HG03066 (cell line): Measurements from ENCODE around the gene GABRG2.
"Not testable (repeated sequence)": the region's sequence is repeated elsewhere in the genome, so short reads cannot be mapped to it uniquely, and the experiment has no call there.

Experiments
- ATAC-seq: cut with Tn5 transposase; IDR thresholded peaks from one replicate; pipeline ENCODE4 v1.9.1; 2021; ENCODE audit warnings: low read depth; ENCODE audit not compliant: unreplicated experiment

The GABRG2 gene

DNA sequence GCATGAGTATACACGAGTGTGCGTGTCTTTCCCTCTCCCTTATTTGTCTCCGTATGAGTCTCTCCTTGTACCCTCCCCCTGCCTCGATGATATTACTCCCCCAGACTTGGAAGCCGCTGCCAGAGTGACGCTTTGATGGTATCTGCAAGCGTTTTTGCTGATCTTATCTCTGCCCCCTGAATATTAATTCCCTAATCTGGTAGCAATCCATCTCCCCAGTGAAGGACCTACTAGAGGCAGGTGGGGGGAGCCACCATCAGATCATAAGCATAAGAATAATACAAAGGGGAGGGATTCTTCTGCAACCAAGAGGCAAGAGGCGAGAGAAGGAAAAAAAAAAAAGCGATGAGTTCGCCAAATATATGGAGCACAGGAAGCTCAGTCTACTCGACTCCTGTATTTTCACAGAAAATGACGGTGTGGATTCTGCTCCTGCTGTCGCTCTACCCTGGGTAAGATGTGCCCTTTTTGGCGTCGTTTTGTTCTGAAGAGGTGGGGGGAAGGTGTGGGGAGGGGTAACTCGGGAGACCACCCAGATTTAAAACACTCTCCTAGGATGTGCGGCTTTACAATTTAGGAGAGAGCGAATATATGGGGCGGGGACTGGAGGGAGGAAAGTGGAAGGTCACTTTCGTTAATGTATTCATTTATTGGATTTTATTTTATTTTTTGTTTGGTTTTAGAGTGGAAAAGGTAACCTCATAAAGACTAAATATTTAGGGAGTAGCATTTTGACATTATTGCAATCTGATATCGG, at the start of gene GABRG2:
TSS of gene GABRG2 (plus strand) at position 119 of the 757 bp plus-strand sequence. CDS start at position 346, 227 bp downstream.
- no peak for ATAC-seq

DNA sequence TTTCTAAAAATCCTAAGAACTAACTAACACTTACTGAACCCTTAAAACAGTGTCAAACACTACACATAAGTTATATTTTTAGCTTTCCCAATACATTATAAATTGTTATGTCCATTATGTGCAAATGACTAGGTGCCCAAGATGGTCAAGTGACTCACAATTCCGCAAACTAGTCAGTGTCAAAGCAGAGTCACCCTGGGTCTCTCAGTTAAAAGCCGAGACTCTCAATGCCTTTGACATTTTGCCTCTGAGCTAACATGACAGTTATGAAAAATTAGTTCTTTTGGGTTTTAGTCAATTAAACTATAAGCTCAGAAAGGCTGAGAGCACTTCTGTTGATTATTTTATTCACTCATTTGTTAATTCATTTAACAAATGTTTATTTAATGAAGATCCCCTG, 42.3 kb upstream of the GABRG2 start:
- no peak for ATAC-seq

DNA sequence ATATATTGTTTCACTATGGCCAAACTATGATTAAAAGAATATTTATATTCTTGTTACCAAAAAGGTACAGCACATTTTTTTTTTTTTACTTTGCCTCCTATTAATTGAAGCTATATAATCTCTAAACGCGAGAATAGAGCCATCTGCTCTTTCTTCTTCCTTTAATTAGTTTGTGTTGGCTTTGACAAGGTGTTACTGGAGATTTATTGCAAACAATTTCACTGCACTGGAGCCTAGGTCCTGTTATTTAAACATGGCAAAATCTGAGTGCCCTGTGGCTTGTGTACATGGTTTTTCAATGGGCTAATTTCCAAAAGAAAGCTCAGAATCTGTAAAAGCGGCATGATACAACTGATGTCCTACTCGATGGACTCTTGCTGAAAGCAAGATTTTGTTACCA, 40.8 kb upstream of the GABRG2 start:
- no peak for ATAC-seq

DNA sequence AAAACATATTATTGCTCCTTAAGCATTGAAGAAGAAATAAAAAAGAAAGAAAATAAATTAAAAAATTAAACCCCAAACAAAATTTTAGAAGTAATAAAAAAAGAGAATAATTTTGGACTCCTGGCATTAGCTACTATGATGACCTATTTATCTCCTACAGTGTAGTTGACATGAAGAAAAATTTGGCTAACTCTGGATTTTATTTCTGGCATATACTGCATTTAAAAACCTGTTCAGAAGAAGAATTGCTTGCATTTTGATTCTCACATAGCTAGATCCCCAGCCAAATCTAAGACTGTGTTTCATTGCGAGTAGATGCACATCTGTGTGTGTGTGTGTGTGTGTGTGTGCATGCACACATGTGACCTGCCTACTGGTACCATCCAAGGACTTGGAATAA, 30.1 kb upstream of the GABRG2 start:
- ATAC-seq = no peak

DNA sequence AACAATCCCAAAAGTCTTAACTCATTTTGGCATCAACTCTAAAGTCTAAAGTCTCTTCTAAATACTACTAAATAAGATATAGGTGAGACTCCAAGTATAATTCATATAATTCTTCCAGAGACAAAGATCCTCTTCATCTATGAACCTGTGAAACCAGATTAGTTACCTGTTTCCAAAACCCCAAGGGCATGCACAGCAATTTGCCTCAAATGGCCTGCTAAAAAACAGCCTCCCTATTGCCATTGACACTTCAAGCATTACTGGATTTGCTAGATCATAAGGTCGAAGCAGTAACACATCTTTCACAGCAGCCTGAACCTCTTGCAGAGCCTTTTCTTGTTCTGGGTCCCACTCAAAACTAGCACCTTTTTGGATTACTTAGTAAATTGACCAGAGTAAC, 20.3 kb upstream of the GABRG2 start:
- no peak for ATAC-seq

DNA sequence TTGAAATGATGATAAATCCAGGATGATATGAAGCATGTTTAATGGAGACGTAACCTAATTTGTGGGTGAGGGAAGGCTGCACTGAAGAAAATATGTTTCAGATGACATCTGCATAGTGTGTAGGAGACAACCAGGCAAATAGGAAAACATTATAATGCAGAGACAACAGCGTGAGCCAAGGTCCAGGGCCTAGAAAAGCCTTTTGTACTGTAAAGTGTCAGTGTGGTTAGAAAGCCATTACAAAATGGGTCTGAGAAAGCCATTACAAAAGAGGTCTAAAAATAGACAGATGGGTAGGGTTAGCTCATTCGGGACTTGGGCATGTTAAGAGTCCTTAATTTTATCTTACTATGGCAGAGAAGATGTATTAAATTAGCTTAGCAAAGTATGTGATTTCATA, 14.9 kb upstream of the GABRG2 start:
- no peak for ATAC-seq

DNA sequence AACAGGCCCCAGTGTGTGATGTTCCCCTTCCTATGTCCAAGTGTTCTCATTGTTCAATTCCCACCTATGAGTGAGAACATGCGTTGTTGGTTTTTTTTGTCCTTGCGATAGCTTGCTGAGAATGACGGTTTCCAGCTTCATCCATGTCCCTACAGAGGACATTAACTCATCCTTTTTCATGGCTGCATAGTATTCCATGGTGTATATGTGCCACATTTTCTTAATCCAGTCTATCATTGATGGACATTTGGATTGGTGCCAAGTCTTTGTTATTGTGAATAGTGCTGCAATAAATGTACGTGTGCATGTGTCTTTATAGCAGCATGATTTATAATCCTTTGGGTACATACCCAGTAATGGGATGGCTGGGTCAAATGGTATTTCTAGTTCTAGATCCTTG, 12.5 kb upstream of the GABRG2 start:
- ATAC-seq = not testable (repeated sequence)

DNA sequence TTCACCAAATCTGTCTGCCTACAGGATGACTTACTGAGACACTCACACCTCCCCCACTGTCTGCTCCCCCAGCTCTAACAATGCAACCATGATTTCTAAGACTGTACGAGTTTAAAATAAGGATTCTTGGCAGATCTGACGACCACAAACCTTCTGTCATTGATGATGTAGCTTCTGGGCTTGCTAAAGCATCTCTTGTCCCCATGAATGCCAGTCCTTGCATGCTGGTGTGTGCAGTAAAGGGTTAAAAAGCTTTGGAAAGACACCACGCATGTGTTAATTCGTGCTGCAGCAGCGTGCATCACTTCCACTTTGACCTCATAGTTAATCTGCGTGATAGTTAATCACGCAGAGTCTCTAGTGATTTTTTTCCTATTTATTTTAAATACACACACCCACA, 411 bp upstream of the GABRG2 start:
- no peak for ATAC-seq

DNA sequence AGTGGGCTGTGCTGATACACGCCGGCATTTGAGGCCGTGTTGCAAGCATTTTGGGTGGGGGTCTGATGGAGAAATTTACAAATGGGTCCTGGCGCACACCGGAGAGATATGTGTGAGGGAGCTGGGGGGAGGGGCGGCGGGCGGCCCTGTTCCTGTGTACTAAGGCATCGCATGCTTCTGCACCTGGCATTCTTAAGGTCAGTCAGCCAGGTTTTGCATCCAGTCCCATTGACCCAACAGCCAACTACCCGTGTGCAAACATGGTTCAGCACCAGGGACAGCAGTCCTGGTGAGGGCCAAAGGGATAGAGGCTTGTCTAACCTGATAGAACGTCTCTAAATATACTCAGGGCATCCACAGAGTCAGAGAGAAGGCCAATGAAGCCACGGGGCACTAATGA, 839 bp downstream of the GABRG2 start:
- ATAC-seq = no peak

DNA sequence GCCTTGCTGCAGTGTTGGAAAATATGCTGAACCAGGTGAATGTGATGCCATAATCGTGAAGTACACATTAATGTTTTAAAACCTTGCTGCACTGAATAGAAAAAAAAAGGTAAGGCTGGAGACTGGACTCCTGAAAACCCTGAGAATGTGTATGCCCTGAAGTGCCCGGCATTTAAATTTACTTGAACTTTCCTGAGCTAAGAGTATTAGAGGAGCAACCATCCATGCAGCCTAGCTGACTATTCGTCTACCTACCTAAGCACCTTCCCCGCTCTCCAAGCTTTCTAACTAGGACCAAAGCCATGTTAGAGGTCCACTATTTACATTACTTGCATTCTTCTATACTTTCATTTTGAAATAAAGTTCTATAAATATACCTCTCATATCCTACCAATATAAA, 1.4 kb downstream of the GABRG2 start:
- no peak for ATAC-seq

DNA sequence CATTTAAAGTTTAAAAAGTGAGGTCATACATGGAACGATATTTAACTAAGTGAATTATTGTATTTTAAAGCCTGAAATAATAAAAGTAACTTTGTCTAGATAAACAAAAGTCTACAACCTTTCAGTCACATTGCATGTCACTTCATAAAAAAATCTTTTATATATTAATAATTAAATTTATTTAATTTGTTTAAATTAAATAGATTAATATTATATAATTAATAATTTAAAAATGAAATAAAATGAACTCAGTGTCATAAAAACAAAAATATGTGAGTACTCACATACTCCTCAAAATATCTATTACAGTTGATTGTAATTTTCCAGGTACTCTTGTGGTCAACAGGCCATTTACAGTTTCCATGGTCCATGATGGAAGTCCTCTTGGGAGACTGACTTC, 11.2 kb downstream of the GABRG2 start:
- ATAC-seq = no peak

DNA sequence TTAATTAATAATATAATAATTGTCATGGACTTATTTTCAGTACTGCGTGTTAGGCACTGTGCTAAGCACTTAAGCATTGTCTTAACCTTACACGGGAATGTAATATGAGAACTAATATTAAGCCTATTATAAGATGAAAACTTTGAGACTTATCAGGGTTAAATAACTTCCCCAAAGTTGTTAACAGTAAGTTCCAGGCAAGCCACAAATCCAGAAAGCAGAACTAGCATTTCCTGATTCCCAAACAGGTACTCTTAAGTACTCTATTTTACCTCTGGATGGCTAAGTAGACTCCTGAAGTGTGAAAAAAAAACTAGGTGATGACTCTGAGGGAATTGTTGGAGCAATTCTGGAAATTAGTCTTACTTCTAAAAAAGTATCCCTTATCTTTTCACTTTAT, 23.8 kb downstream of the GABRG2 start:
- ATAC-seq = no peak

DNA sequence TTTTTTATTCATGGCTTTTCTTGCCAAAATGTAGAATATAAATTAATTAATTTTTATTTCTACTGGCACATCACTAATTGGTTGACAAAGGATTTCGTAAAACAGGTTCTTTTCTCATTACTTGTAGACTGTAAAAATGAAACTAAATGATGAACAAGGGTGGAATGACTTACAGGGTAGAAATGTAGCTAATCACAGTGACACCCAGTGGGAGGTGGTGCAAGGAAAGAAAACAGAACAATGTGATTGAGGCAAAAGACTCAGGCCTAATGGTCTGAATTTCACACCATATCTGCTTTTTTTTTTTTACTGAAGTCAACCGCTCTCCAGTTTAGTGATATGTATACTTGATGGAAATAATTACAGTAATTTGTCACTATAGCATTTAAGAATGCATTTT, 28.9 kb downstream of the GABRG2 start:
- ATAC-seq = no peak

DNA sequence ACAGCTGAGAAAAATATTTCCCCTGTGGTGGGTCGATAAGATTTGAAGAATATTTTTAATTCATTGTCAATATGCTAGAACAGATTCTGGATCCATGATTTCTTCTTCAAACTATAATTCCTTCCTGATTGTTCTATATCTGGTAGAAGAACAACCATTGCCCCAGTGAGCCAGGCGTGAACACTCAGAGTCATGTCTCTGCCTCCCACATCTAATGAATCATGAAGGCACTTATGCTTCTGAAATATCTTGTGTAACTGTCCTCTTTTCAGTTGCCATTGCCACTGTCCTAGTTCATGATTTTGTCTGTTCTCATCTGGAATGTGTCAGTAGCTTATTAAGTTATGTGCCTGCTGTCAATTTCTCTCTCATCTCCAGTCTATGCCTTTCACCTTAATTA, 40.0 kb downstream of the GABRG2 start:
- ATAC-seq = no peak

DNA sequence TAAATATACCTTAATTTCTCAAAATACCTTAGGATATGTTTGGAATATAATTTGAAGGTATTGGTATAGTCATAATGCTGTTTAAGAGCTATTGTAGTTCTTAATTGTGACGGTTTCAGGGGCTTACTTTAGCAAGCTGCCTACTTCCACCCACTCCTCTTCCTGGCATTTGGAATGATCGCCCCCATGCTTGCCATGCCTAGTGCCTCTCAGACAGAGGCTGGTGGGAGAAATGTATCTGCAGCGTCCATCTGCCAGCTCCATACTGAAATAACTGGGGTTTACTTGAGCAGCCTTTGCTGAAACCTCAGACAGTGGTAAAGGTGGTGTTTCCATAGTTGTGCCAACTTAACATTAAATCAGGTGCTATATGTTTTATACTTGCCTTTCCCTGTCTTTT, 52.2 kb downstream of the GABRG2 start:
- no peak for ATAC-seq

DNA sequence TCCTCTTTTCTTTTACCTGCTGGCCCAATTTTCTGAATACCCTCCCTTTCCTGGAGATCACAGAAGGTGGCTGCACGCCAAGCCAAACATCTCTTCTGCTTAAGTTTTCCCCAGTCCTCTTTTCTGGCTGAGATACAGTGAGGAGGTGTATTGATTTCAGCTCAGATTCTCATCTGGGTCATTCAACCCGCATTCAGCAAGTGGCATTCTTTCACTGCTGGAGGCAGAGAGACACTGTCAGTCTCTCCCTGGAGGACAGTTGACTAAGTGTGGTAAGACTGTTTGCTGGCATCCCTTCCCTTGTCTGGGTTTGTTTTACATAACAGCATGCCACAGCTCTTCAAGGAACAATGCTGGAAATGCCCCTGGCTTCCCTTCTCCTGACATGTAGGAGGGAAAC, 60.5 kb downstream of the GABRG2 start:
- ATAC-seq = no peak

DNA sequence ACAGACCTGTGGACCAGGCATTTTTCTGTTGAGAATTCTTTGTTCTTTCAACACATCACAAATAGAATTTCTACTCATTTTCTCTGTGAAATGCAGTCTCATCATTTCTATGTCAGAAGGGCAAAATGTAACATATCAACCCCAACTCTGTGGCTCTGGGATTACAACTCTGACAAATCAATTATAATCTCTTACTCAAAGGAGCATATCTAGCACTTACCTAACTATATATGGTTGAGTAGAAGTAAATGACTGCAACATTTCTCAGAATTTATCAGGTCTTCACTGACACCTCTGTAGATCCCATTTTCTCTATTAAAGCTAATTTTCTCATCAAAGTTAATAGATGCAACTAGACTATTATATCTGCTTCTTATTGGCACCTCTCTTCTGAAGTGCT, 64.8 kb downstream of the GABRG2 start:
- ATAC-seq = no peak

DNA sequence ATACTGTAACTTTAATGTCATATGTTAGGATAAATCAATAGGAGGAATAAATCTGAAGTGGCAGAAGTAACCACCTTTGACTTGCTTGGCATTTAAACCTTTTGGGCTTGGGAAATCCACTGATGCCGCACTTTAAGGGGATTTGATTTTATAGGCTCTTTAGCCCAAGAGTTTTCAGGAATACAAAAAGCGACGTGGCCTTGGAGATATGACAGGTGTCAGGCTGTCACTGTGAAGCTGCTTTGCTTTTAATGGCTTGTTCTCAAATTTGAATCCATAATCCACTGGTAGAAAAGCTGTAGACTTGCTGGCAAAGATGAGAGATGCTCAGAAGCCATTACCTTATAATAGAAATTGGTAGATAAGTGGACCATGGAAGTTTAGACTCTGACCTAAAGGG, 71.6 kb downstream of the GABRG2 start:
- no peak for ATAC-seq

DNA sequence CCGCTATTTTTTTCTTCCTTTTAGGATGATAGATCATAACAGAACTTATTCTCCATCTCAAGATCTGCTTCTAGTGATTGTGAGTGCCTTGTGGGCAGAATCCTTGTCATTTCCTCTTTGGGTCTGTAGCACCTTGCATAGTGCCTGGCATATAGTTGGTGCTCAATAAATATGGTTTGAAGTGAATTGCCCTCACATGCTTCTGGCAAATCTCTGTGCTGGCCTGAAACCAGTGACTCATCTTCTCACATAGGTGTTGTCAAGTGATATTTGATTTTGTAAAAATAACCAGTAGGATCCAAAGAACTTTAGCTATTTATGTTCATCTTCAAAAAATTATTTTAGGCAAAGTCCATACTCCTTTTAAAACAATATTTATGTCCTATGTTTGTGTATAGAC, 86.7 kb downstream of the GABRG2 start:
- ATAC-seq = no peak

DNA sequence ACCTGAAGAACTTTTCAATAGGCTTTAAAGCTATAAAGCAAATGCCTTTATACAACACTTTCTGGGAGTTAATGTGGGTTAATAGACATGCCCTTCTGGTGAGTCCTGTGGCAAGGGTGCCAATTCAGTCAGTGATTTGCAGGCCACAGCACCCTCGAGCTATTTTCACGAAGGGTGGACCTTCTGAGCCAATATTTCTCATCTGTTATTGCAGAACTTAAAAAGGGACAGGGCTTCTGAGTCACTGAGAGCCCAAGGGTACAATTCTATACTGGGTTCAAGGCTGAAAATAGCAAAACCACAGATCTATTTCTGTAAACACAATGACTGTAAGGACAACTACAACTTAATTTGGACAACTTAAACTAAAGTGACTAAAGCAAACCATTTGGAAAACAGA, 92.8 kb downstream of the GABRG2 start:
- ATAC-seq = no peak

DNA sequence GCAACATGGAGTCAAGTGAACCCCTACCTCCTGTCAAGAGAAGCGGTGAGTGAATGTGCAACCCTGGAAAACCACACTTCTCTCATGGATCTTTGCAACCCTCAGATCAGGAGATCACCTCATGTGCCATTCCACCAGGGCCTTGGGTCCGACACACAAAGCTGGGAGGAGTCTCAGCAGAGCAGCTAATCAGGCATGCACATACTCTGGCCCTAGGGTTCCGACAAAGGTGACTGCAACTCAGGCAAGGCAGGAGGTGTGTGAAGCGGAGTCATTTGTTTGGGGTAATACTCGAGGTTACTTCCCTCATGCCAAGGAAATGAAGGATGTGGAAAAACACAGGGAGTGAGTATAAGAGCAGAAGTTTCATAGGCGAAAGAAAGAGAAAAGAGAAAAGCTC, 96.1 kb downstream of the GABRG2 start:
- ATAC-seq = no peak

DNA sequence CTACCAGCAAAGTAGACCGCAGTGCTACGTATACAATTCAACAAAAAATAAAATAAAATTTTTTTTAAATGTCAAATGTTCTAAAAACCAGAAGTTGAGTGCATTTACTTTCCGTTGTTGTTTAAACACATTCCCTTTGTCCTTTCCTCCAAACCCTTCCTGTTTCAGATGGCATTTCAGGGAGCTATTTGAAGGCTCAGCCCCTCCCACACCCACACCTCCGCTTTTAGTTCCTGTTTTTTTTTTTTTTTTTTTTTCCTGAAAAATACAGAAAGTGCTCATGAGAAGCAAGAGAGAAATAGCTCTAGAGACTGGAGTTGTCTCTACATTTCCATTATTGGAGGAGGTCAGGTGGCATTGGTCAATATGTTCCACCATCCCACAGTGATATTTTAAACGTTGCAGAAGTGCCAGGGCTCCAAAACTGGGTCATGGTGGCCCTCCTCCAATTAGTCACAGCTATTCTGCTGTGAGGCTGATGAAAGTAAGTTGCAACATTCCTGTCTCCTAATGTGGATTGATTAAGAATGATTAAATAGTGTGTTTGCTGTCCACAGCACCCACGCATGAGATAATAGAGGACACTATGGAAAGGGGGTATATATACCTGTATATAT, 106.9 kb downstream of the GABRG2 start:
- ATAC-seq = no peak

DNA sequence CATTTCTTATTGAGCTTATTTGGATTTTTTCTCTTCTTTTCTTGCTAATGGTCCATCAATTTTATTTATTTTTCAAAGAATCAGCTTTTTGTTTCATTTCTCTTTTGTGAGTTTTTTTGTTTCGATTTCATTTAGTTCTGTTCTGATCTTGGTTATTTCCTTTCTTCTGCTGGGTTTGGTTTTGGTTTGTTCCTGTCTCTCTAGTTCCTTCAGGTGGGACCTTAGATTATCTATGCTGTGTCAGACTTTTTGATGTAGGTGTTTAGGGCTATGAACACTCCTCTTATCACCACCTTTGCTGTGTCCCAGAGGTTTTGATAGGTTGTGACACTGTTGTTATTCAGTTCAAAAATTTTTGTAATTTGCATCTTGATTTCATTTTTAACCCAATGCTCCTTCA, 119.8 kb downstream of the GABRG2 start:
- no peak for ATAC-seq
